GDM1 (cell line): Measurements from ENCODE around the gene CTXN1.

Source experiments
- DNase-seq: peaks from one replicate; lab custom pipeline; 2025; lab: John Stamatoyannopoulos, UW

CTXN1 gene

GRCh38 chr19:7914099-7914498 lies 11.8 kb downstream of the CTXN1 start:
- DNase-seq = no peak

GRCh38 chr19:7913652-7914051 lies 12.3 kb downstream of the CTXN1 start:
- DNase-seq = no peak

GRCh38 chr19:7912697-7913564 lies 13.0 kb downstream of the CTXN1 start:
- DNase-seq = no peak

GRCh38 chr19:7912144-7912696 lies 13.7 kb downstream of the CTXN1 start:
- no peak for DNase-seq

GRCh38 chr19:7911508-7912143 lies 14.3 kb downstream of the CTXN1 start:
- no peak for DNase-seq

- no peak for DNase-seq
Observed at GRCh38 chr19:7910321-7911161, 15.4 kb downstream of the CTXN1 start.

GRCh38 chr19:7909471-7910067 lies 16.4 kb downstream of the CTXN1 start:
- no peak for DNase-seq

GRCh38 chr19:7908742-7909461 lies 17.0 kb downstream of the CTXN1 start:
- no peak for DNase-seq

- DNase-seq = no peak
Observed at GRCh38 chr19:7908078-7908699, 17.7 kb downstream of the CTXN1 start.

GRCh38 chr19:7907544-7907943 lies 18.4 kb downstream of the CTXN1 start:
- DNase-seq = no peak

- no peak for DNase-seq
Observed at GRCh38 chr19:7907122-7907521, 18.8 kb downstream of the CTXN1 start.

GRCh38 chr19:7905859-7906258 lies 20.1 kb downstream of the CTXN1 start:
- no peak for DNase-seq

GRCh38 chr19:7905268-7905667 lies 20.7 kb downstream of the CTXN1 start:
- no peak for DNase-seq

- DNase-seq = no peak
Observed at GRCh38 chr19:7904074-7905020, 21.6 kb downstream of the CTXN1 start.

GRCh38 chr19:7903244-7904073 lies 22.5 kb downstream of the CTXN1 start, which contains the start of gene MAP2K7:
Gene MAP2K7, plus strand, starts transcription at chr19:7903877. Its CDS starts 68 bp downstream, at chr19:7903945.
- peak; percentile 100 for DNase-seq

GRCh38 chr19:7902796-7903243 lies 23.1 kb downstream of the CTXN1 start:
- DNase-seq = no peak

GRCh38 chr19:7901337-7901736 lies 24.6 kb downstream of the CTXN1 start:
- DNase-seq = no peak

- no peak for DNase-seq
Observed at GRCh38 chr19:7900931-7901330, 25.0 kb downstream of the CTXN1 start.
